GM13976 (cell line): ENCODE results near the gene MAN1C1.

Experiments
- DNase-seq: peaks from one replicate; pipeline ENCODE4 v3.0.0; 2012; ENCODE audit warnings: low spot score
- in situ Hi-C: fragments of 300-500 bp; cut with MboI; formaldehyde crosslinking; loops from one replicate; pipeline ENCODE4 v1.12.0; 2022; ENCODE audit warnings: low sequenced_read_pairs, mixed read lengths, inconsistent platforms; ENCODE audit not compliant: unreplicated experiment
- TF ChIP-seq, protein P1 (sequence below): IDR thresholded peaks from 2 replicates; pipeline ENCODE4 v1.5.1; 2012; ENCODE audit warnings: borderline replicate concordance, mild to moderate bottlenecking; ENCODE audit not compliant: insufficient read depth; ENCODE audit errors: extremely low read depth, missing control alignments, control extremely low read depth

Gene MAN1C1

DNA sequence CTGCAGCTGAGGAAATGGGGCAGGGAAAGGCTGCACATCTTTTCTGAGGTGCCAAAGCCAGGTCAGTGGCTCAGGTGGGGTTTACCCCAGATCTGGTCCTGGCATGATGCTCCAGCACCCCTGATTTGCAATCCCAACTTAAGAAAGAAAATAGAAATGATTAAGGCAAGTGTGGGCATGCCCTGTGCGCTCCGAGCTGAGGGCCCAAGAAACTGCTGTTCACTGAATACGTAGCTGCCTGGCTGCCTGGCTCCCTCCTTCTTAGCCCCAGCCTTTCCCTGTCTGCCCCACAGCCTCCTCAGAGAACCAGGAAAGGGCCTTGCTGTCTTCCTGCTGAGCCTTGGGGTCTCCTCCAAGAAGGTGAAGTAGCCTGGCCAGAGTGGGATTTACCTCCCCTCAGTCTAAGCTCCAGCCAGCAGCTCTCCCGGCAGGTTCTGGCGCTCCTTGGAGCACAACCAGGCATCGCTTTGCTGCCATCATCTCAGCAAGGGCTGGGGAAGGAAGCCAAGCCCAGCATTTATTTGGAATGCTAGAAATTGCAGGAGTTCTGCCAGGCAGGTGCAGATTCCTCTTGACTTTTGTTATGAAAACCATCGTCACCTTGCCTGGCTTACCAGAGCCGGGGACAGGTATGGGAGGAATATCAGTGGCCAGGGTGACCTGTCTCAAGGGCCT lies 132.1 kb downstream of the MAN1C1 start:
- TF ChIP-seq, protein P1, sequence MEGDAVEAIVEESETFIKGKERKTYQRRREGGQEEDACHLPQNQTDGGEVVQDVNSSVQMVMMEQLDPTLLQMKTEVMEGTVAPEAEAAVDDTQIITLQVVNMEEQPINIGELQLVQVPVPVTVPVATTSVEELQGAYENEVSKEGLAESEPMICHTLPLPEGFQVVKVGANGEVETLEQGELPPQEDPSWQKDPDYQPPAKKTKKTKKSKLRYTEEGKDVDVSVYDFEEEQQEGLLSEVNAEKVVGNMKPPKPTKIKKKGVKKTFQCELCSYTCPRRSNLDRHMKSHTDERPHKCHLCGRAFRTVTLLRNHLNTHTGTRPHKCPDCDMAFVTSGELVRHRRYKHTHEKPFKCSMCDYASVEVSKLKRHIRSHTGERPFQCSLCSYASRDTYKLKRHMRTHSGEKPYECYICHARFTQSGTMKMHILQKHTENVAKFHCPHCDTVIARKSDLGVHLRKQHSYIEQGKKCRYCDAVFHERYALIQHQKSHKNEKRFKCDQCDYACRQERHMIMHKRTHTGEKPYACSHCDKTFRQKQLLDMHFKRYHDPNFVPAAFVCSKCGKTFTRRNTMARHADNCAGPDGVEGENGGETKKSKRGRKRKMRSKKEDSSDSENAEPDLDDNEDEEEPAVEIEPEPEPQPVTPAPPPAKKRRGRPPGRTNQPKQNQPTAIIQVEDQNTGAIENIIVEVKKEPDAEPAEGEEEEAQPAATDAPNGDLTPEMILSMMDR, result no peak
- DNase-seq, result no peak
- in situ Hi-C loops, result no loop called here

DNA sequence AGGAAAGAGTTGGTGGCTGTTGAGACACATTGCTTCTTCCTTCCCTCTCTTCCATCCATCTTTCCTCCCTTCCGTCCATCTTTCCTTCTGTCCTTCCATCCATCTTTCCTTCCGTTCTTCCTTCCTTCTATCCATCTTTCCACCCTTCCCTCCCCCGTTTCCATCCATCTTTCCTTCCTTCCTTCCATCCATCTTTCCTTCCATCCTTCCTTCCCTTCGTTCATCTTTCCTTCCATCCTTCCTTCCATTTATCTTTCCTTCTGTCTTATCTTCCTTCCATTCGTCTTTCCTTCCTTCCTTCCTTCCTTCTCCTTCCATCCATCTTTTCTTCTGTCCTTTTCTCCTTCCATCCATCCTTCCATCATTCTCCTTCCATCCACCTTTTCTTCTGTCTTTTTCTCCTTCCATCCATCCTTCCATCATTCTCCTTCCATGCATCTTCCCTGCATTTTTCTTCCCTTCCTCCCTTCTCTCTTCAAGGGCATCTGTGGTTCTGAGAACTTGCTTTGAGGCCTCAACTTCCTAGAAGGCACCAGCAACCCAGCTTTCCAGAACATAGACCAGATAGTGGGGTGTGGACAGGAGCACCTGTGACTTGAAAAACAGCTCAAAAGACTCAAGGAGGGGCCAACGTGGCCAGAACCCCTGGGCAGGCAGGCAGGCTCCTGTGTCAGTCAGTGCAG lies 134.5 kb downstream of the MAN1C1 start:
- no peak for DNase-seq
- TF ChIP-seq, protein P1, result no peak
- in situ Hi-C loops, result no loop called here

DNA sequence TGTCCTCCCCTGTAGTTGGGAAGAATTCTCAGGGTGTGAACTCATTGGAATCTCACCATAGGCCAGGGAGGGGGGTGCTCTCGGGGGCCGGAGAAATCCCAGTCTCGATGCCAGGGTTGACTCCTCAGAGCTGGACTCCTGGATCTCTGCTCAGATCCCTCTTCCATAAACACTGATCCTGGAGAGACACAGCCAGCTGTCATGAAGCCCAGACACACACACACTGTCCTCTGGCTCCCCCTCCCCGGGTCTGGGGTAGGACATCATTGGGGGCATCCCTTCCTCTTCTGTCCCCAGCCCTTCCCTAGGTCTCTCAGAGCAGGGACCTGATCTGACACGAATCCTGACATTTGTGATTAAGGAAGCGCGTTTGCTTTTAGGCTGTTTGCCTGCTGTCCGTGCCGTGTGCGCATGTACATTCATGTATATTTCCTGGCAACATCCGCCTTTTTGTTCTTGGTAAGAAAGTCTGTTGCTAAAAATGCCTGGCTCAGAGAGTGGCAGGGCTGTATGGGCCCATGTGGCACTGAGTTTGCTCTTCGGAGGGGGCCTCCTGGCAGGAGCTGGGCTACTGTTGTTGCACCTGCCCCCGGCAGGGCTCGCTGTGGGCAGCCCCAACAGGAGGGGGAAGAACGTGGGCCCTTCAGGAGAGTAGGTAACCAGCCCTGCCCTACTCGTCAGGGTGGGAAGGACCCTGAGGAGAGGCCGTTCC lies 138.0 kb downstream of the MAN1C1 start:
- in situ Hi-C loops, result no loop called here
- TF ChIP-seq, protein P1, result no peak

DNA sequence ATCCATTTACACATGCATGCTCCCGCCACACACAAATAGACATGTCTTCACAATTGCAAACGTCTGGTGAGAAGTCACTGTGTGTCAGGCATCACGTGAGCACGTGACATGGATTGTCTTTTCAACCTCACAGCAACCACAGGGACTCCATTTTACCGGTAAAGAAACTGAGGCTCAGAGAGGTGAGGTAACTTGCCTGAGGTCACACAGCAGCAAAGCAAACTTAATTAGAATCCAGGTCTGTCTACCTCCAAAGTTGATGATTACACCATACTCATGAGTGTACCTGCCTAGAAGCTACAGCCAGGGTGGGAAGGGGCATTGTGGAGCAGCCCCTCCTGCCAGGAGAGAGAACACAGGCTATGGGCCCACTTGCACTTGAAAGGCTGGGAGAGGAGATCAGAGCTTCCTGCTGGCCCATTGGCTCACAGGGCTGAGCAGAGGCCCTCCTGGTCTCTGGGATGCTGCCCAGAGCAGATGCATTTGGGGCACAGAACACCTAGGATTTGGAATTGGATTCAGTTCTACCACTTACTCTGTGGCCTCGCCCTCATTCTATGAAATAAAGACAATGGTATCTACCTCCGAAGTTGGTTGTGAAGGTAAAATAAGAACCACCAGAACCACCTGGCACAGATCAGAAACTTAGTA lies 139.0 kb downstream of the MAN1C1 start:
- TF ChIP-seq, protein P1, result no peak
- no peak for DNase-seq
- in situ Hi-C loops, result no loop called here

More for the DNA sequence above, 138.0 kb downstream of the MAN1C1 start:
- DNase-seq, result no peak

DNA sequence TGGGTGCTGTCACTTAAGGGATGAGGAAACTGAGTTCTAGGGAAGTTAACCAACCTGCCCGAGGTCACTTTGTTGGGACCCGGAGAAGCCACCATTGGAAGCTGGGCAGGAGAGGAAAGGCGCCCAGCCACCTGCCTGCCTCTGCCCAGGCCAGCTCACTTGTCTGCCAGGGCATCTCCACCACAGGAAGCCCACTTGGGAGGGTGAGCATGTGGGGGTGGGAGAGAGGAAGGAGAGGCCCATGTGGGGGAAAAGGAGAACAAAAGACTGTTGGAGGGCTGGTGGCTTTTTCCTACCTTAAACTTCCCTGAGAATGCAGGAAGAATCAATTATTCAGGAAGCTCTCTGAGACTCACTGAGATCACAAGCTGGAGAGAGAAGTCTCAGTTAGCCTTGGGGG lies 139.6 kb downstream of the MAN1C1 start:
- TF ChIP-seq, protein P1, result no peak
- DNase-seq, result no peak
- in situ Hi-C loops, result no loop called here

DNA sequence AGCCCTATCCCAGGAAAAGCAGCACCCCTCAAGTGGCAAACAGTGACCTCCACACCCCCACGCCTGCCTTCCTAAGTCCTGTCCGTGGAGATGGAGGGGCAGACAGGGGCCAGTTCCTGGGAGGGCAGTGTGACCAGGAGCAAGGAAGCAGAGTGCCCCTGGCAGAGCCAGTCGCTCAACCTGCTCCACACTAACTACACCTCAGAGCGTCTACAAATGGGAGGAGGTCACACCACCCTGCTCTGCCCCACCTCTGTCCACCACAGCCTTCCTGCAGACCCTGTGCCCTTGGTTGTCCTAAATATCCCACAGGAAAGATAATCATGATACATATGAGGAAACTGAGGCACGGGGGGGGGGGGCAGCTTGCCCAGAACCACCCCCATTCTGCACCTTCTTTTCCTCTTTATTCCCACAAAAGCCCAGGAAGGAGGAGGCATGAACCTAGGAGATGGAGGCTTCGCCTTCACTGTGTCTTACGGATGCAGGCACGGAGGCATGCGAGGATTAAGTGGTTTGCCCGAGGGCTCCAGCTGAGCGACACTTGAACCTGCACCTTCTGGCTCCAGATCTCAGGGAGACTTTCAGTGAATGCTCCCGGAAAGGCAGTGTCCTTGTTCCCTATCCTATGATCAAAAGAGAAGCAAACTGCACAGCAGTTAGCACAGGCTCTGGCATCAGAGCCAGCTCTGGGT lies 140.7 kb downstream of the MAN1C1 start:
- no peak for DNase-seq
- in situ Hi-C loops, result no loop called here
- TF ChIP-seq, protein P1, result no peak
